Measurements from ENCODE around the gene DYNC2LI1. TPM values are rescaled to one million over a fixed set of nuclear protein-coding genes. Genes with fewer than 3 reads are reported as not detected.

DYNC2LI1 gene
- total RNA-seq, 1 donor from 2014 or later: 10.7 TPM

DNA sequence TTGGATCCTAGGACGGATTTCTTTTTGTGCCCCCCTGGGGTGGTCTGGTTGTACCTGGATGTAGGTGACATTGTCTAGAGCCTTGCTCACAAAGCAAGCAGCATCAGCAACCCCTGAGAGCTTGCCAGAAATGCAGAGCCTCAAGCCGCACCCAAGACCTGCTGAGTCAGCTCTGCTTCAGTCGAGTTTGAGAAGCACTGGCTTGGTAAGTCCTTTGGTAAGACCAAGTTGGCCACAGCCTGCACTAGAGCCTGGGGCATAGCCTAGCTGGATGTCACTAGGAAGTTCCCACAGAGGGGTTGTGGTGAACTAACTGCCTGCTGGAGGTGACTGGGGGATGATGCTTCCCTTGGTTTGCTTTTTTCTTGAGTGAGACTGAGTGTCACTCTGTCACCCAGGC lies 58.6 kb downstream of the DYNC2LI1 start:
- H3K4me3 Mint-ChIP-seq (ENCODE audit: unreplicated experiment): no peak overlapping the region
- no peak for DNase-seq (ENCODE audit: low spot score)
- H3K27me3 Mint-ChIP-seq (ENCODE audit: unreplicated experiment): peaks cover 2% of the 10 kb centered on the region

DNA sequence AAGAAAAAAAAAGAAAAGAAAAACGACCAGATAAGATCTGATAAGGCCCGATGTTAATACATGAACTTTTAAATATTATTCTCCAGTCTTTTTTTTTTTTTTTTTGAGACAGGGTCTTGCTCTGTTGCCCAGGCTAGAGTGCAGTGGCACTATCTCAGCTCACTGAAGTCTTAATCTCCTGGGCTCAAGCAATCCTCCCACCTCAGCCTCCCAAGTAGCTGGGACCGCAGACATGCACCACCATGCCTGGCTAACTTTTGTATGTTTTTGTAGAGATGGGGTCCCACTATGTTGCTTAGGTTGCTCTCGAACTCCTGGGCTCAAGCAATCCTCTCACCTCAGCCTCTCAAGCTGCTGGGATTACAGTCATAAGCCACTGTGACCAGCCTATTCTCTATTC lies 63.2 kb downstream of the DYNC2LI1 start:
- H3K36me3 Mint-ChIP-seq (ENCODE audit: low read depth, unreplicated experiment): no peaks in the 10 kb centered on the region
- TF ChIP-seq, protein P1, sequence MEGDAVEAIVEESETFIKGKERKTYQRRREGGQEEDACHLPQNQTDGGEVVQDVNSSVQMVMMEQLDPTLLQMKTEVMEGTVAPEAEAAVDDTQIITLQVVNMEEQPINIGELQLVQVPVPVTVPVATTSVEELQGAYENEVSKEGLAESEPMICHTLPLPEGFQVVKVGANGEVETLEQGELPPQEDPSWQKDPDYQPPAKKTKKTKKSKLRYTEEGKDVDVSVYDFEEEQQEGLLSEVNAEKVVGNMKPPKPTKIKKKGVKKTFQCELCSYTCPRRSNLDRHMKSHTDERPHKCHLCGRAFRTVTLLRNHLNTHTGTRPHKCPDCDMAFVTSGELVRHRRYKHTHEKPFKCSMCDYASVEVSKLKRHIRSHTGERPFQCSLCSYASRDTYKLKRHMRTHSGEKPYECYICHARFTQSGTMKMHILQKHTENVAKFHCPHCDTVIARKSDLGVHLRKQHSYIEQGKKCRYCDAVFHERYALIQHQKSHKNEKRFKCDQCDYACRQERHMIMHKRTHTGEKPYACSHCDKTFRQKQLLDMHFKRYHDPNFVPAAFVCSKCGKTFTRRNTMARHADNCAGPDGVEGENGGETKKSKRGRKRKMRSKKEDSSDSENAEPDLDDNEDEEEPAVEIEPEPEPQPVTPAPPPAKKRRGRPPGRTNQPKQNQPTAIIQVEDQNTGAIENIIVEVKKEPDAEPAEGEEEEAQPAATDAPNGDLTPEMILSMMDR (IDR thresholded peaks at IDR 0.05; ENCODE audit: unreplicated experiment): no peak
- peaks cover 12% of the 10 kb centered on the region for H3K4me1 Mint-ChIP-seq (ENCODE audit: unreplicated experiment)
- H3K27me3 Mint-ChIP-seq (ENCODE audit: unreplicated experiment): peaks cover 2% of the 10 kb centered on the region
- H3K4me3 Mint-ChIP-seq (ENCODE audit: unreplicated experiment): no peak overlapping the region
- DNase-seq (ENCODE audit: low spot score): no peak
- no peak overlapping the region for H3K27ac Mint-ChIP-seq (ENCODE audit: unreplicated experiment)
- no peaks in the 10 kb centered on the region for H3K9me3 Mint-ChIP-seq (ENCODE audit: unreplicated experiment)

More for the DNA sequence above, 58.6 kb downstream of the DYNC2LI1 start:
- Mint-ChIP-seq H3K27ac (ENCODE audit: unreplicated experiment) (no peak overlapping the region), H3K4me1 (ENCODE audit: unreplicated experiment) (peaks cover 3% of the 10 kb centered on the region), H3K36me3 (ENCODE audit: low read depth, unreplicated experiment) (no peaks in the 10 kb centered on the region), H3K9me3 (ENCODE audit: unreplicated experiment) (no peaks in the 10 kb centered on the region)
- TF ChIP-seq, protein P1 (IDR thresholded peaks at IDR 0.05; ENCODE audit: unreplicated experiment): no peak

DNA sequence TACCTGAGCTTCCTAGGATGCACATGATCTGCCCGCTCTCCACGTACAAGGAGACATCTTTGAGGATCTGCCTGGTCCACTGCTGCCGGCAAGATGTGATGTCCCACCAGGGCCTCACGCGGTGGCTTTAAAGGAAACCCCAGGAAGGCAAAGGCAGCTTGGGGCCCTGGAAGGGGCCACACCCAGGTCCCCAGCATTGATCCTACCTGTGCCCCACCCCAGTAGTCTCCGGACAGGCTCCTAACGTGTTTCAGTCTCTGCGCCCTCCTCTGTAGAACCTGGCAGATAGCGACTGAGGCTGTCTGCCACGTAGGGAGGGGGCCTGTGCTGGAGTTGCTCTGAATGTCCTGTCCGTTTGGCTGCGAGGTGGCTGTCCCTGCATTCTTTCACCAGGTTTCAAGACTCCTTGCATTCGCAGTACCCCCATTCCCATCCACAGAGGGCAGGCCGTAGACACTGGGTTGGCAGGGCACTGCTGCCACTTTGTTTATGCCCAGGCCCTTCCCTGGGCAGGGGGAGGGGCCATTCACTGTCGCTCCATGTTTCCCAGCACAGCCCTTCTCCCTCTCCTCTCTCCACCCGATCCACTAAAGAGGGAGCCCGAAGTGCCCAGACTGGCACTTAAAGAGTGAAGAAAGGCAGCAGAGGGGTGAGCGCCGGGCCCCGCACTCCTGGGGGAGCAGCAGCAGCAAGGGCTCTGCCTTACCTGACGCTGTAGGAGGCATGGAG lies 64.2 kb downstream of the DYNC2LI1 start:
- no peaks in the 10 kb centered on the region for H3K9me3 Mint-ChIP-seq (ENCODE audit: unreplicated experiment)
- no peak overlapping the region for H3K4me3 Mint-ChIP-seq (ENCODE audit: unreplicated experiment)
- no peak for DNase-seq (ENCODE audit: low spot score)
- no peaks in the 10 kb centered on the region for H3K36me3 Mint-ChIP-seq (ENCODE audit: low read depth, unreplicated experiment)
- TF ChIP-seq, protein P1 (IDR thresholded peaks at IDR 0.05; ENCODE audit: unreplicated experiment): no peak
- peaks cover 2% of the 10 kb centered on the region for H3K27me3 Mint-ChIP-seq (ENCODE audit: unreplicated experiment)
- peaks cover 12% of the 10 kb centered on the region for H3K4me1 Mint-ChIP-seq (ENCODE audit: unreplicated experiment)
- H3K27ac Mint-ChIP-seq (ENCODE audit: unreplicated experiment): no peak overlapping the region

DNA sequence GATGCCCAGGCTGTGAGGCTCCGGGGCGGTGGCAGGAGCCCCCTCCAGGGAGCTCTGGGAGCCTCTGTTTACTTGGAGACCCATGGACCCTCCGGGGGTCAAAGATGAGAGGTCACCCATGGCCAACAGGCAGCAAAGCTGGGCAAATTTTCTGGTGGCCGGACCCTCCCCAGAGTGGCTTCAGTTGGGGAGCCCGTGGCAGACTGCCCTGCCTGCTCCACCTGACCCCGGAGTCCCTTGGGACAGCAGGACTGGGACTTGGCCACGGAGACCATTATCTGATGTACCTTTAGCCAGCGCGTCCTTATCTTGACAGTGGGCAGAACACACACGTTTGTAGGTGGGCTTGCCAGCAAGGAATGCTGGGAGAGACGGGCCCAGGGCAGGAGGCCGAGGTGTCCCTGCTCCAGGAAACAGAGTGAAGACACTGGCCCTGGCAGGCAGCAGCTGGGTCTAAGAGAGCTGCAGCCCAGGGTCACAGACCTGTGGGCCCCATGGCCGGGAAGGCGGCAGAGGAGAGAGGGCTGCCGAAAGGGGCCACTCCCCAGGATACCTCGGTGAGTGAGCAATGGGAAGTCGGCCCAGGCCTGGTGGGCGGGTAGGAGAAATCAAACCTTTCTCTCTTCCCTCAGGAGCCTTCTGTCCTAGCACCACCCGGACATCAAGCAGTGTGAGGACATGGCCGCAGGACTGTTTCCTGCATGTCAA lies 64.9 kb downstream of the DYNC2LI1 start, which contains the start of the genes ABCG5 and ABCG8:
ABCG5 (minus strand) TSS at position 280 of the 708 bp plus-strand sequence; CDS start at position 120, 160 bp downstream.
ABCG8 (plus strand) TSS at position 412 of the 708 bp plus-strand sequence; CDS start at position 495, 83 bp downstream.
- peak within 1 kb of the TSS; percentile 17 for H3K27ac Mint-ChIP-seq (ENCODE audit: unreplicated experiment)
- peaks cover 2% of the 10 kb centered on the region for H3K27me3 Mint-ChIP-seq (ENCODE audit: unreplicated experiment)
- H3K4me1 Mint-ChIP-seq (ENCODE audit: unreplicated experiment): peaks cover 12% of the 10 kb centered on the region
- TF ChIP-seq, protein P1 (IDR thresholded peaks at IDR 0.05; ENCODE audit: unreplicated experiment): no peak
- DNase-seq (ENCODE audit: low spot score): no peak
- H3K36me3 Mint-ChIP-seq (ENCODE audit: low read depth, unreplicated experiment): no peaks in the 10 kb centered on the region
- no peaks in the 10 kb centered on the region for H3K9me3 Mint-ChIP-seq (ENCODE audit: unreplicated experiment)
- H3K4me3 Mint-ChIP-seq (ENCODE audit: unreplicated experiment): no peak within 1 kb of the TSS

All from endothelial cell (in vitro differentiated cells).